Sigmoid colon (tissue), 7 donors: Measurements from ENCODE around the gene BIRC5. TPM values are rescaled to one million over a fixed set of nuclear protein-coding genes. Genes with fewer than 3 reads are reported as not detected.
A peak's percentile ranks its signal among the peaks of the same experiment; 100 is the strongest.

Experiments used
- DNase-seq: peaks from one replicate; pipeline ENCODE4 v3.0.0-alpha.2; 2019
- H3K27ac ChIP-seq, 4 donors: fragments of 200-600 bp; sonication (generic); one replicate each; pipeline ENCODE4 v1.5.1; 2016 to 2019; ENCODE audit warnings: mild to moderate bottlenecking in 1 of 4
- H3K27me3 ChIP-seq, 3 donors: fragments of 200-600 bp; sonication (generic); one replicate each; pipeline ENCODE4 v1.5.1; 2019; ENCODE audit warnings: mild to moderate bottlenecking in 1 of 3
- H3K36me3 ChIP-seq, 4 donors: fragments of 200-600 bp; sonication (generic); one replicate each; pipeline ENCODE4 v1.5.1; 2016 to 2019
- H3K4me1 ChIP-seq, 4 donors: fragments of 200-600 bp; sonication (generic); one replicate each; pipeline ENCODE4 v1.5.1; 2017 to 2019
- H3K4me3 ChIP-seq, 4 donors: fragments of 200-600 bp; sonication (generic); one replicate each; pipeline ENCODE4 v1.5.1; 2017 to 2019; ENCODE audit warnings: mild to moderate bottlenecking in 2 of 4, moderate library complexity in 1 of 4
- H3K9me3 ChIP-seq, 4 donors: fragments of 200-600 bp in 3 of 4; sonication (generic) in 3 of 4; one replicate each; pipeline versions ENCODE4 v1.5.1 to v1.6.1; 2013 to 2019
- EP300 ChIP-seq, 4 donors: sonication (generic); formaldehyde crosslinking; IDR thresholded peaks; one replicate each; pipeline ENCODE4 v1.6.1; 2017; ENCODE audit warnings: antibody characterized with exemption in 4 of 4
- POLR2A ChIP-seq, 2 donors: fragments of 450-650 bp; IDR thresholded peaks; one replicate each; pipeline ENCODE4 v1.6.1; 2016; ENCODE audit warnings: antibody characterized with exemption in 2 of 2, mild to moderate bottlenecking in 2 of 2, moderate library complexity in 2 of 2
- POLR2AphosphoS5 ChIP-seq, 4 donors: sonication (generic); formaldehyde crosslinking; IDR thresholded peaks; one replicate each; pipeline ENCODE4 v1.6.1; 2017; ENCODE audit warnings: antibody characterized with exemption in 4 of 4
- WGBS, 2 donors: extraction: QIAGEN DNeasy Blood & Tissue Kit; methylation state at CpG; one replicate each; pipeline ENCODE4 v1.1.7; 2013; 5-methylcytosine and 5-hydroxymethylcytosine counted together
- intact Hi-C: fragments of 100-400 bp; cut with DNase I; formaldehyde crosslinking; loops from one replicate; pipeline ENCODE4 v1.15.1; 2023
- polyA plus RNA-seq, 3 donors: library from polyadenylated mRNA; stranded (reverse); fragments of 200-250 nt; gene quantifications; one replicate each; pipeline ENCODE4 v1.2.3, GENCODE V29; 2013
- total RNA-seq, 4 donors: library from RNA; depleted of rRNA; stranded (reverse); fragments of >200 nt; gene quantifications; one replicate each; pipeline ENCODE4 v1.1.0, GENCODE V29; 2016
- TF ChIP-seq, protein P1 (sequence below), 4 experiments: fragments of 450-650 bp in 3 of 4; fragments of 200-600 bp in 1 of 4; IDR thresholded peaks; one replicate each; pipeline ENCODE4 v1.5.1; 2016 to 2019; ENCODE audit warnings: antibody characterized with exemption in 4 of 4, mild to moderate bottlenecking in 3 of 4, moderate library complexity in 2 of 4
- donor health status: healthy with polysubstance abuse.
- donor health status: Bipolar disorder and iron deficiency.
- donor health status: healthy.

BIRC5 gene
- total and polyA plus RNA-seq, 7 donors: 0.16 to 33.5 (median 3.1) TPM

GRCh38 chr17:78173097-78173715, 40.8 kb upstream of the BIRC5 start:
- intact Hi-C loops: no loop called here
- WGBS, 2 donors: 28 to 58% methylated on average over 11 of the region's 11 CpGs
- no peak for DNase-seq
- Histone ChIP-seq H3K4me3 (no peak overlapping the region), H3K36me3 (no peaks in the 10 kb centered on the region), H3K27me3 (no peaks in the 10 kb centered on the region), H3K27ac (peak overlapping the region; percentile 60 to 92 (median 64)), H3K4me1 (peaks cover 0 to 64% (median 50%) of the 10 kb centered on the region in 4 donors), H3K9me3 (no peaks in the 10 kb centered on the region)
- TF ChIP-seq, protein P1, sequence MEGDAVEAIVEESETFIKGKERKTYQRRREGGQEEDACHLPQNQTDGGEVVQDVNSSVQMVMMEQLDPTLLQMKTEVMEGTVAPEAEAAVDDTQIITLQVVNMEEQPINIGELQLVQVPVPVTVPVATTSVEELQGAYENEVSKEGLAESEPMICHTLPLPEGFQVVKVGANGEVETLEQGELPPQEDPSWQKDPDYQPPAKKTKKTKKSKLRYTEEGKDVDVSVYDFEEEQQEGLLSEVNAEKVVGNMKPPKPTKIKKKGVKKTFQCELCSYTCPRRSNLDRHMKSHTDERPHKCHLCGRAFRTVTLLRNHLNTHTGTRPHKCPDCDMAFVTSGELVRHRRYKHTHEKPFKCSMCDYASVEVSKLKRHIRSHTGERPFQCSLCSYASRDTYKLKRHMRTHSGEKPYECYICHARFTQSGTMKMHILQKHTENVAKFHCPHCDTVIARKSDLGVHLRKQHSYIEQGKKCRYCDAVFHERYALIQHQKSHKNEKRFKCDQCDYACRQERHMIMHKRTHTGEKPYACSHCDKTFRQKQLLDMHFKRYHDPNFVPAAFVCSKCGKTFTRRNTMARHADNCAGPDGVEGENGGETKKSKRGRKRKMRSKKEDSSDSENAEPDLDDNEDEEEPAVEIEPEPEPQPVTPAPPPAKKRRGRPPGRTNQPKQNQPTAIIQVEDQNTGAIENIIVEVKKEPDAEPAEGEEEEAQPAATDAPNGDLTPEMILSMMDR (IDR thresholded peaks at IDR 0.05): no peak
- TF ChIP-seq EP300 (IDR thresholded peaks at IDR 0.05): no peak
- no peak for TF ChIP-seq POLR2A (IDR thresholded peaks at IDR 0.05)
- no peak for TF ChIP-seq POLR2AphosphoS5 (IDR thresholded peaks at IDR 0.05)

DNA sequence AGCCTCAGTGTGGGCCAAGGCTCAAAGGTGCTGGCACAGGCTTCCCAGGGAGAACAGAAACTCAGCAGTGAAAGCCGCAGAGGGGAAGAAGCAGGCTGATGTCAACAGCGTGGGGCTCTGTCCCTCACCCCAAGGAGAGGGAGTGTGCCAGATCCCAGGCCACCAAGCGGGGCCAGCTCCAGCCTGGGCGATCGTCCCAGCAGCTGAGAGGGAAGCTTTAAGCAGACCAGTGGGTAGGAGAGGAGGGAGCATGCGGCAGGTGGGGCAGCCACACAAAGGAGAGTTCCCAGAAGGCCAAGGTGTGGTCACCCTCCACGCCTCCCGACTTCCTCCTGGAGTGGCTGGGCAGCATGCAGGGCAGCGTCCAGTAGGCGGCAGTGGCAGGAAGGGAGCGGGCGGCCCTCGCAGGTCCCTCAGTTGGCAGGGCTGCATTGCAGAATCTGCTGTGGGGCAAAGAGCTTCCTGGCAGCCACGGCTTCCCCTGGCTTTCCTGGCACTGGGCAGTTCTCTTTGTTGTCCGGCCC, 39.6 kb upstream of the BIRC5 start:
- H3K4me3 ChIP-seq: no peak overlapping the region
- peak in 3 of 4 donors; percentile 32 to 48 (median 37) for TF ChIP-seq POLR2AphosphoS5 (IDR thresholded peaks at IDR 0.05)
- peak in 1 of 2 donors; percentile 72 for TF ChIP-seq POLR2A (IDR thresholded peaks at IDR 0.05)
- TF ChIP-seq EP300 (IDR thresholded peaks at IDR 0.05): no peak
- TF ChIP-seq, protein P1 (IDR thresholded peaks at IDR 0.05): peak in 2 of 4 experiments; percentile 13 to 63
- peaks cover 0 to 58% (median 42%) of the 10 kb centered on the region in 4 donors for H3K4me1 ChIP-seq
- peak; percentile 85 for DNase-seq
- no peaks in the 10 kb centered on the region for H3K9me3 ChIP-seq
- H3K27me3 ChIP-seq: no peaks in the 10 kb centered on the region
- intact Hi-C loops: no loop called here
- 12 to 50% methylated on average over 15 of the region's 15 CpGs for WGBS, 2 donors
- no peaks in the 10 kb centered on the region for H3K36me3 ChIP-seq
- peak overlapping the region; percentile 60 to 92 (median 64) for H3K27ac ChIP-seq

GRCh38 chr17:78174870-78175642, 39.0 kb upstream of the BIRC5 start:
- H3K27ac ChIP-seq: peak overlapping the region; percentile 60 to 92 (median 64)
- no peaks in the 10 kb centered on the region for H3K9me3 ChIP-seq
- WGBS, 2 donors: 24 to 75% methylated on average over 28 of the region's 28 CpGs
- no peak for DNase-seq
- TF ChIP-seq POLR2A (IDR thresholded peaks at IDR 0.05) (no peak), POLR2AphosphoS5 (IDR thresholded peaks at IDR 0.05) (no peak), EP300 (IDR thresholded peaks at IDR 0.05) (no peak)
- TF ChIP-seq, protein P1 (IDR thresholded peaks at IDR 0.05): no peak
- no peaks in the 10 kb centered on the region for H3K27me3 ChIP-seq
- intact Hi-C loops: no loop called here
- H3K4me3 ChIP-seq: no peak overlapping the region
- H3K36me3 ChIP-seq: no peaks in the 10 kb centered on the region
- H3K4me1 ChIP-seq: peaks cover 0 to 60% (median 42%) of the 10 kb centered on the region in 4 donors

DNA sequence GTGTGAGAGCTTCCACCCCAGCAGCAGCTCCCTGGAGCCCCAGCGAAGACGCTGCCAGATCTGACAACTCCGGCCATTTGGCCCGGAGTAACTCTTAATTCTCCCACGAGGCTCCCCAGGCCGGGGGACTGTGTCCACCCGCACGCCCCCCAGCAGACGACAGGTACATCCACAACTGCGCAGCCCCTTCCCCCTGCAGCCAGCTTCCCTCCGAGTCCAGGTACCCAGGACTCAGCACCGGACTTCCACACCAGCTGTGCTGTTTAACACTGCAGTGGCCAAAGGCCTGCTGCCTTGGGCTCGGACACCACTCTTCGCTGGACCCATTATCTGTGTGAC, 38.4 kb upstream of the BIRC5 start:
- peaks cover 0 to 66% (median 48%) of the 10 kb centered on the region in 4 donors for H3K4me1 ChIP-seq
- H3K27me3 ChIP-seq: no peaks in the 10 kb centered on the region
- no peak overlapping the region for H3K4me3 ChIP-seq
- DNase-seq: no peak
- intact Hi-C loops: no loop called here
- no peaks in the 10 kb centered on the region for H3K36me3 ChIP-seq
- H3K9me3 ChIP-seq: no peaks in the 10 kb centered on the region
- TF ChIP-seq POLR2A (IDR thresholded peaks at IDR 0.05): no peak
- TF ChIP-seq, protein P1 (IDR thresholded peaks at IDR 0.05): no peak
- TF ChIP-seq POLR2AphosphoS5 (IDR thresholded peaks at IDR 0.05): no peak
- TF ChIP-seq EP300 (IDR thresholded peaks at IDR 0.05): no peak
- peak overlapping the region; percentile 60 to 92 (median 64) for H3K27ac ChIP-seq
- WGBS, 2 donors: 77 to 87% methylated on average over 14 of the region's 14 CpGs
